RCC 7860 (cell line): Measurements from ENCODE around the gene RNLS.

Experiments
- DNase-seq: peaks from one replicate; pipeline ENCODE4 v3.0.0-alpha.2; 2015; ENCODE audit warnings: low spot score
- FAIRE-seq: peaks from 2 replicates; lab custom pipeline; 2012; peaks lifted over from hg19 to GRCh38; lab: Jason Lieb, UNC

The RNLS gene

DNA sequence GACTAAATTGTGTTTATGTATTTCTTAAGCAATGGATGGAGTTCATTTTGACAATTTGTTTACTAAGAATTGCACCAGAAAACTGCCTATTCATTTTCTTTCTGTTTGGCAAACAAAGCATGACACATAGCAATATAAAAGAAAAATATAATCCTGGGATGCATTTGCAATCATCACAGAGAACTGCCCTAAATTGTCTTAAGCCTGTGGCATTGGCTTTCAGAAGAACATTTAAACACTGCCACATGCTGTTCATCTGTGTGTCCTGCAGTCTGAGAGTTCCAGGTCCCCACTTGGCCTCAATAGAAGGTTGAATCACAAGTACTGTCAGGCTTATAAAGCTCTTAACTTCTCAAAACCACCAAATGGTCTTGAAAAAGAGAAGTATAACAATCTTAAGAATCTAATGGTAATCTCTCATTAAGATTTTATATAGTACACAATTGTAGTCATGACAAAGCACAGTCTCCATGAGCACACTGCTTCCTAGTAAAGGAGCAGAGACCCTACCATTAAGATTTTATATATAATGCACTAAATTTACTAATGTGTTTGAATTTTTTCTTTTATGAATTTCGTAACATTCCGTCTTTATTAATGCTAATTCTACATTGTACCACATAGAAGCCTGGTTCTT is 29.9 kb downstream of the RNLS start:
- DNase-seq (peak; percentile 52), FAIRE-seq (peak; percentile 75)

DNA sequence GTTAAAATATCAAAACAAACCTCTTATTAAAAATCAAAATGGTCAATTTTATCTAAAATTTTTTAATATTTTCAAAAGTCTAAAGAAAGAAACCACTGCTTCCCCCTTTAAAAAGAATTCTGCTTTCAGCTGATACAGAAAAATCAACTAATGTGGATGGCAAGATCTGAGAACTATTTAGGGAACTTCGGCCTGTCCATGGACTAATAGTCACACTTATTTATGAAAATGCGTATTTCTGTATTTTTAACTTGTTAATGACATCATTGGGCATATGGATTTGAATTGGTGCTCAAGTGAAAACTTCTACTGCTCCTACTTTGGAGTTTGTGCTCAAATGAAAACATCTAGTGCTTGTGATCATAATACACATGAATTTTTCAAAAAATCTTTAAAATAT is 31.9 kb downstream of the RNLS start:
- no peak for FAIRE-seq

GRCh38 chr10:88546497-88546896 is 36.6 kb downstream of the RNLS start:
- DNase-seq (no peak), FAIRE-seq (peak; percentile 75)

More for the DNA sequence above, 31.9 kb downstream of the RNLS start:
- no peak for DNase-seq

DNA sequence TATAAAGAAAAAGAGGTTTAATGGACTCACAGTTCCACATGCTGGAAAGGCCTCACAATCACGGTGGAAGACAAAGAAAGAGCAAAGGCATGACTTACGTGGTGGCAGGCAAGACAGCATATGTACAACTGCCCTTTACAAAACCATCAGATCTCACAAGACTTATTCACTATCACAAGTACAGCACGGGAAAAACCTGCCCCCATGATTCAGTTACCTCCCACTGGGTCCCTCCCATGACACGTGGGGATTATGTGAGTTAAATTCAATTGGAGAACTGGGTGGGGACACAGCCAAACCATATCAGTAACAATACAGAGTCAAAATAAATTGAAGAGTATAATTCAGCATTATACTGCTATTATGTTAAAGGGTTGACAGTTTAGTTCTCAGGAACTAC is 37.8 kb downstream of the RNLS start:
- DNase-seq: no peak
- FAIRE-seq: no peak

- no peak for FAIRE-seq
These were observed 38.8 kb downstream of the RNLS start for GRCh38 chr10:88544140-88544870.

GRCh38 chr10:88542522-88542921 is 40.6 kb downstream of the RNLS start:
- FAIRE-seq: no peak
- no peak for DNase-seq

More at GRCh38 chr10:88544140-88544870, 38.8 kb downstream of the RNLS start:
- DNase-seq: no peak

- no peak for FAIRE-seq
- no peak for DNase-seq
These were observed 41.9 kb downstream of the RNLS start for GRCh38 chr10:88541116-88541626.

DNA sequence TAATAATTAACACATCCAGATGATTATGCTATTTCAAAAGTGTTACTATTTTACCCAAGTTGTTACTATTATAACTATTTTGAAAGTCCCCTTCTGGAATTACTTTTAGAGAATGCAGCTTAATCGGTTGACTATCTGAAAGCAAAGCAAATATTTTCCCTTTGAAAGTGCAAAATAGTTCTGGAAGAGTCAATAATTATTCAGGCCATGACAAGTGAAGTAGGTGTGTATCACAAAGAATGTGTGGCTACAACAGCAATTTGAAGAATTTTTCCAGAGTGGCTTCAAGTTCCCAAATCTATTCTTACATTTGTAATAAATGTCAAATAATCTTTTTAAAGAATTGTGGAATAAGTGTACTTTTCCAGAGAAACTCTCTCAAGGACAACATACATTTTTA is 42.8 kb downstream of the RNLS start:
- peak; percentile 23 for FAIRE-seq
- DNase-seq: no peak

DNA sequence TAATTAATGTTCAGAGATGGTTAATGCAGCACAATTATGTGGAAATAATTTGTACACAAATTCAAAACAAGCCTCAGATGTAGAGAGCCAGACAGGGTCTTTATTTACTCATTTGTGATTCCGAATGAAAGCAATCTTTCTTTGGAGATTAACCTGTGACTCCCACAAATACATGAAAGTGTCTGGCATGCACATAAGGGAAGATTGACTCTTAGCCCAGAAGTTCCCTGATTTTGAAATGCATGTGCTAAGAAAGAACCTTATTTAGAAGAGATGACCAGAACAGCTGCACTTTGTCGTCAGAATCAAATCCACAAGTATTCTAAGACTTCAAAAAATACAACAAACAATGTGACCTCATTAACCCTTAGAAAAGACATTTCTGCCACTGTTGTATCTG is 45.1 kb downstream of the RNLS start:
- no peak for DNase-seq
- no peak for FAIRE-seq

DNA sequence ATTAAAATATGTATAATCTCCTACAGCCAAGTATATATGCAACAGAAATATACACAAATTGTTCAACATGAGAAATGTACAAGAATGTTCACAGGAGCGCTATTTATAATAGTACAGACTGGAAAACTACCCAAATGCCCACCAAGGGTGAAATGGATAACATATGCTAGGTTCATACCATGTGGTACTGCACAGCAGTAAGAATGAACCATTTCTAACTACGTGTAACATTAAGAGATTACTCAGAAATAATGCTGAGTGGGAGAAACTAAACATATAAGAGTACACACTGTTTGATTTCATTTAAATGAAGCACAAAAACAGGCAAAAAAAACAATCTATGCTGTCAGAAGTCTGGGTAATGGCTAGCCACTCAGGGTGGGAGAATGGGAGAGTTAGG is 45.8 kb downstream of the RNLS start:
- DNase-seq: no peak
- no peak for FAIRE-seq

DNA sequence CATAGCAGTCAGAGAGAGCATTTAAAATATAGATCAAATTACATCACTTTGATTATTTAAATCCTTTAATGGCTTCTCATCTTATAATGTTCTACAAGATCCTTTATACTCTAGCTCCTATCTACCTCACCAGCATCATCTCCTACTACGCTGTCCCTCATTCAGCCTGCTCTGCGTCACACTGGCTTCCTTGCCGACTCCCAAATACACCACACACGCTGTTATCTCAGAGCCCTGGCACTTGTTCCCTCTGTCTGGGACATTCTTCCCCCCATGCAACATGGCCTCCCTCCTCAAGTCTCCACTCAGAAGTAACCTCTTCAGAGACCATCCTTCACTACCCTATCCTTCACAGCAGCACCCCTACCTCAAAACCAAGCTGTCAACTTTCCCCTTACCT is 46.7 kb downstream of the RNLS start:
- FAIRE-seq: no peak
- DNase-seq: no peak

- FAIRE-seq: no peak
These were observed 48.9 kb downstream of the RNLS start for GRCh38 chr10:88534072-88534665.

DNA sequence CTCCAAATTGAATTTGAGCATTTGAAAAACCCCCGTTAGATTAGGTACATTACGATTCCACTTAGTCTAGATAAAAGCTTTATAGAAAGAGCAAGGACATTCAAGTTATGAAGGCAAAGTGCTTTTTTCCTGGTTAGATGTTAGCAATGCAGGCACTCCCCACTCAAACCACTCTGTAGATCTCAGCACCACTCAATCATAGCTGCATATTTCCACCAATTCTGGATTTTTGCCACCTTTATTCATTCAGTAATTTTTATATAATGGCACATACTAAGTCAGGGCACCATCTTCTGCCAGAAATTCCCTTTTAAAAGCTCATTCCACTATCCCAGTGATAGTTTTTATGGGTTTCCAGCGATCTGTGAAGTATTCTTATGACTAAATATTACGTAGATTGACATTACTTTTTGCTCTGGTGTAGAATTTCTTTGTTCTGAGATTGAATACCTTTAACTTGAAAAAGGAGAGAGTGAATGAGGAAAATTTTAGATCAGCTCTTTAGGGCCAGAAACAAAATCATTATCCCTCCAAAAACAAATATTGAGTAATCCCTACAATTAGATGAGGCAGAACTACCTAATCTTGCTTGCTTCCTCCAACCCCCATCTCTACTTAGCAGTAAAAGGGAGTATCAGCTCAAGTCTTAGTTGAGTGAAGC is 51.6 kb downstream of the RNLS start:
- DNase-seq (no peak), FAIRE-seq (no peak)

More at GRCh38 chr10:88534072-88534665, 48.9 kb downstream of the RNLS start:
- DNase-seq: no peak

DNA sequence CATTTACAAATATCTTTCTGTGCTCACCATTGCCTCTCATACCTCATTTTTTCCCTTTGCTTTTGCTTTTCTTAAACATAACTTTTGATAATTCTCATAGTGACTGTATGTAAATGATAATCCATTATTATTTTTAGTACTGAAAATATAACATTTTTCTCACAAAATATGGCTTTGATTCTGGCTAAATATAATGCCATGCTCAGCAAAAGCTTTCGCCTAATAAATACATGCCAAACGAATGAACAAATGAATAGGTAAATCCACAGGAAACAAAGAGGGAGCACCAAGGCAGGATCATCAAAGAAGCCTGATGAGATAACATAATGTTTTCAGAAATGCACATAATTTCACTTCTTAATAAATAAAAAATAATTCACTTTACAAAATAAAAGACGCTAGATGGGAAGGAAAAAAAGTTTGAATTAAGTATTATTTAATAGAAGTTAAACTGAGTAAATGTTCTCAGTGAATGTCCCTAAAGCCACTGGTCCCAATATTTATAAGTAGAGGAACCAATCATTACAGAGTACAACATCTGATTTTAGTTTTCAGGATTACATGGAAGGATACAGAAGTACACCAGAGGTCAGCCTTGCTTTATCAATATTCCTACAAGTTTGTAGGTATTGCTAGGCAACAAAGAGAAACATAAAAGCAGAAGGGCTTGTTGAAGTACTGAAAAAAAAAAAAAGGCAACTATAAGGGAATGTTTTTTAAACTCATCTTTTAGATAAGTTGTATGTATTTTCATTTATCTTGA is 52.3 kb downstream of the RNLS start:
- no peak for FAIRE-seq
- DNase-seq: no peak

- DNase-seq (no peak), FAIRE-seq (no peak)
These were observed 53.0 kb downstream of the RNLS start for GRCh38 chr10:88530093-88530492.

GRCh38 chr10:88528806-88529570 is 54.1 kb downstream of the RNLS start:
- DNase-seq (no peak), FAIRE-seq (no peak)

DNA sequence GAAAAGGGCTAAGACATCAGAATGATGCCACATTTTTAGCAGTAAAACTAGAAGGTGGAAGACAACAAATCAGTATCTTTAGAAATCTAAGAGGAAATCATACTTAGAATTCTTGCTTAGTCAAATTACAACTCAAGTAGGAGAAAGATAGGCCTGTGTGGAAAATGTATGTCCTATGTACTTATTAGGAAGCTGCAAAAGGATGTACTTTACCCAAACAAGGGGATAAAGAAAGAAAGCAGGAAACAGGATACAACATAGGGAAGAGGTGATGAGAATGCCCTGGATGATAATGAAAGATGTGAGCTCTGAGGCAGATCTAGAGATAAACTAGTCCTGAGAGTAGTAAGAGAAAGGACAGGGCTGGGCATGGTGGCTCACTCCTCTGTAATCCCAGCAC is 54.9 kb downstream of the RNLS start:
- no peak for FAIRE-seq
- no peak for DNase-seq

DNA sequence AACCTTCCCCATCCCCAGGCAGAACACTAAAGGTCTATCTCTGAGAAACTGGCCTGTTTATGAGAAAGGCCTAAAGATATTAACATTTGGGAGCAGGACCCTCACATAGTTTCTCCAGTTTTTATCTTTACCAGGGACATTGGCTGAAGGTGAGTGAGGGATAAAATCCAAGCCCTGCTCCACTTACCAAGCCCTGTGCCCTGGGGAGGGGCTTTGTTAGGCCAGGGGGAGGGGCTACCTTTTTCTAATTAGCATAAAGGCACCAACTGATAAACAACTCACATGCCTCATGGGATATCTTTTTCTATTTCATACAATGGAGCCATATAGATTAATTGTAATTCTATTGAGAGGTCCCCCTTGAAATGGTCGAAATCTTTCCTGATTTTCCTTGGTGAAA is 55.9 kb downstream of the RNLS start:
- DNase-seq: no peak
- FAIRE-seq: no peak

DNA sequence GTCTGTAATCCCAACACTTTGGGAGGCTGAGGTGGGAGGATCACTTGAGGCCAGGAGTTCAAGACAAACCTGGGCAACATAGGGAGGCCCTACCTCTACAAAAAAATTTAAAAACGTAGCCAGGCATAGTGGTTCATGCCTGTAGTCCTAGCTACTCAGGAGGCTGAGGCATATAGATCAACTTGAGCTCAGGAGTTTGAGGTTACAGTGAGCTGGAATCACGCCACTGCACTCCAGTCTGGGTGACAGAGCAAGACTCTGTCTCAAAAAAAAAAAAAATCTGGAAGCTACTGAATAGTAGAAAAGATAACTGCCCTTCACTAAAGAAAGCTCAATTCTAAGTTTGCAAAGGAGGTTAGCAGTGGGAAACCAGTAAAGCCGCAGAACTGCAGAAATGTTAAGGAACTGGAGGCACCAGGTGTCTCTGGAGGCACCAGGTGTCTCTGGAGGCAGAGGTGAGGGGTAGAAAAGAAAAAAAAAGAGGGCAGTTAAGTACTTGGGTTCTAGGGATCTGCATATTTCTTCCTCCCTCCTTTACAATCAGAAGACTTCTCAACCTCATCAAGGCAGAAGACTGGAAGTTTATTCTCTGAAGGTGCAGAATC is 56.5 kb downstream of the RNLS start:
- FAIRE-seq (no peak), DNase-seq (no peak)
